A673 (cell line): Measurements from ENCODE around the gene SRD5A1. TPM values are rescaled to one million over a fixed set of nuclear protein-coding genes. Genes with fewer than 3 reads are reported as not detected.

Experiments used
- BruUV-seq: library from RNA; stranded (reverse); fragments of 400-500 nt; replicated peaks from 2 replicates; lab custom pipeline; 2021; lab: Mats Ljungman, UMichigan
- CTCF ChIA-PET: fragments of 300-600 bp; sonication (Branson Sonifier 250); formaldehyde crosslinking; loops from one replicate; lab custom pipeline; 2022; ENCODE audit warnings: antibody characterized with exemption; lab: Charles Lee
- POLR2A ChIA-PET: fragments of 300-600 bp; sonication (Branson Sonifier 250); formaldehyde crosslinking; loops from one replicate; lab custom pipeline; 2022; ENCODE audit warnings: antibody characterized with exemption; ENCODE audit not compliant: low non-redundant PET; lab: Charles Lee
- DNase-seq: peaks from one replicate; pipeline ENCODE4 v3.0.0-alpha.2; 2015; ENCODE audit warnings: low spot score
- H3K27ac ChIP-seq: fragments of 200-600 bp; sonication (generic); 2 replicates; pipeline ENCODE4 v1.5.1; 2016; ENCODE audit warnings: mixed run types, low read depth, mild to moderate bottlenecking, mixed read lengths, antibody characterized with exemption, low read length; ENCODE audit not compliant: poor library complexity, severe bottlenecking
- H3K27me3 ChIP-seq: fragments of 200-600 bp; sonication (generic); replicated peaks from 2 replicates; pipeline ENCODE4 v1.6.1; 2017; ENCODE audit warnings: mixed run types, low read depth, mild to moderate bottlenecking, mixed read lengths, antibody characterized with exemption, low read length; ENCODE audit not compliant: insufficient read depth, poor library complexity
- H3K36me3 ChIP-seq: fragments of 200-600 bp; sonication (generic); 2 replicates; pipeline ENCODE4 v1.6.1; 2016; ENCODE audit warnings: mixed run types, mild to moderate bottlenecking, mixed read lengths, antibody characterized with exemption, low read length; ENCODE audit not compliant: insufficient read depth, poor library complexity, severe bottlenecking
- H3K4me1 ChIP-seq: fragments of 200-600 bp; sonication (generic); 2 replicates; pipeline ENCODE4 v1.6.1; 2017; ENCODE audit warnings: mixed run types, mild to moderate bottlenecking, mixed read lengths, antibody characterized with exemption, low read length; ENCODE audit not compliant: insufficient read depth, poor library complexity, severe bottlenecking
- H3K4me3 ChIP-seq: fragments of 200-600 bp; sonication (generic); 2 replicates; pipeline ENCODE4 v1.5.1; 2016; ENCODE audit warnings: low read depth, mixed run types, mild to moderate bottlenecking, mixed read lengths, low read length; ENCODE audit not compliant: poor library complexity, severe bottlenecking
- H3K9me3 ChIP-seq: fragments of 200-600 bp; sonication (generic); 2 replicates; pipeline ENCODE4 v1.6.1; 2016; ENCODE audit warnings: mixed run types, low read depth, mild to moderate bottlenecking, mixed read lengths, antibody characterized with exemption, low read length; ENCODE audit not compliant: poor library complexity, severe bottlenecking
- EZH2 ChIP-seq: fragments of 200-600 bp; sonication (generic); IDR thresholded peaks from 2 replicates; pipeline ENCODE4 v1.6.1; 2017; ENCODE audit warnings: borderline replicate concordance, low read depth, mild to moderate bottlenecking, mixed read lengths, antibody characterized with exemption, low read length; ENCODE audit not compliant: poor library complexity, severe bottlenecking
- intact Hi-C: fragments of 100-400 bp; cut with micrococcal nuclease; formaldehyde crosslinking; loops from one replicate; pipeline ENCODE4 v1.10.0; 2022; ENCODE audit not compliant: unreplicated experiment
- total RNA-seq: library from RNA; stranded (reverse); gene quantifications from 2 replicates; pipeline ENCODE4 v1.2.3, GENCODE V29; 2021
- TF ChIP-seq, protein P1 (sequence below): fragments of 300-800, 200-600 bp; sonication (generic); conservative IDR thresholded peaks from 2 replicates; pipeline ENCODE4 v1.5.1; 2017; ENCODE audit warnings: low read depth, mild to moderate bottlenecking, antibody characterized with exemption, low read length, moderate library complexity, mixed read lengths

SRD5A1 gene
- total RNA-seq, 1 experiment from 2014 or later, result 32.0 TPM

- POLR2A ChIA-PET, result no interaction called here
- TF ChIP-seq, protein P1, sequence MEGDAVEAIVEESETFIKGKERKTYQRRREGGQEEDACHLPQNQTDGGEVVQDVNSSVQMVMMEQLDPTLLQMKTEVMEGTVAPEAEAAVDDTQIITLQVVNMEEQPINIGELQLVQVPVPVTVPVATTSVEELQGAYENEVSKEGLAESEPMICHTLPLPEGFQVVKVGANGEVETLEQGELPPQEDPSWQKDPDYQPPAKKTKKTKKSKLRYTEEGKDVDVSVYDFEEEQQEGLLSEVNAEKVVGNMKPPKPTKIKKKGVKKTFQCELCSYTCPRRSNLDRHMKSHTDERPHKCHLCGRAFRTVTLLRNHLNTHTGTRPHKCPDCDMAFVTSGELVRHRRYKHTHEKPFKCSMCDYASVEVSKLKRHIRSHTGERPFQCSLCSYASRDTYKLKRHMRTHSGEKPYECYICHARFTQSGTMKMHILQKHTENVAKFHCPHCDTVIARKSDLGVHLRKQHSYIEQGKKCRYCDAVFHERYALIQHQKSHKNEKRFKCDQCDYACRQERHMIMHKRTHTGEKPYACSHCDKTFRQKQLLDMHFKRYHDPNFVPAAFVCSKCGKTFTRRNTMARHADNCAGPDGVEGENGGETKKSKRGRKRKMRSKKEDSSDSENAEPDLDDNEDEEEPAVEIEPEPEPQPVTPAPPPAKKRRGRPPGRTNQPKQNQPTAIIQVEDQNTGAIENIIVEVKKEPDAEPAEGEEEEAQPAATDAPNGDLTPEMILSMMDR, result no peak
- TF ChIP-seq EZH2, result no peak
- no peak overlapping the region for H3K4me3 ChIP-seq
- no peak overlapping the region for H3K27ac ChIP-seq
- no TSS peak for BruUV-seq
- intact Hi-C loops, result no loop called here
- peaks cover 10% of the 10 kb centered on the region for H3K36me3 ChIP-seq
- H3K9me3 ChIP-seq, result no peaks in the 10 kb centered on the region
- no peak for DNase-seq
- H3K4me1 ChIP-seq, result no peaks in the 10 kb centered on the region
- H3K27me3 ChIP-seq, result no peaks in the 10 kb centered on the region
- CTCF ChIA-PET, result no interaction called here
These were observed 22.2 kb downstream of the SRD5A1 start for GRCh38 chr5:6655432-6655831.

- Histone ChIP-seq H3K4me1 (no peaks in the 10 kb centered on the region), H3K9me3 (no peaks in the 10 kb centered on the region), H3K27me3 (no peaks in the 10 kb centered on the region), H3K4me3 (no peak overlapping the region), H3K27ac (no peak overlapping the region), H3K36me3 (peaks cover 10% of the 10 kb centered on the region)
- TF ChIP-seq EZH2, result no peak
- TF ChIP-seq, protein P1, result no peak
- ChIA-PET POLR2A (no interaction called here), CTCF (no interaction called here)
- BruUV-seq, result no TSS peak
- no peak for DNase-seq
- intact Hi-C loops, result no loop called here
These were observed 23.4 kb downstream of the SRD5A1 start for GRCh38 chr5:6656680-6657079.

DNA sequence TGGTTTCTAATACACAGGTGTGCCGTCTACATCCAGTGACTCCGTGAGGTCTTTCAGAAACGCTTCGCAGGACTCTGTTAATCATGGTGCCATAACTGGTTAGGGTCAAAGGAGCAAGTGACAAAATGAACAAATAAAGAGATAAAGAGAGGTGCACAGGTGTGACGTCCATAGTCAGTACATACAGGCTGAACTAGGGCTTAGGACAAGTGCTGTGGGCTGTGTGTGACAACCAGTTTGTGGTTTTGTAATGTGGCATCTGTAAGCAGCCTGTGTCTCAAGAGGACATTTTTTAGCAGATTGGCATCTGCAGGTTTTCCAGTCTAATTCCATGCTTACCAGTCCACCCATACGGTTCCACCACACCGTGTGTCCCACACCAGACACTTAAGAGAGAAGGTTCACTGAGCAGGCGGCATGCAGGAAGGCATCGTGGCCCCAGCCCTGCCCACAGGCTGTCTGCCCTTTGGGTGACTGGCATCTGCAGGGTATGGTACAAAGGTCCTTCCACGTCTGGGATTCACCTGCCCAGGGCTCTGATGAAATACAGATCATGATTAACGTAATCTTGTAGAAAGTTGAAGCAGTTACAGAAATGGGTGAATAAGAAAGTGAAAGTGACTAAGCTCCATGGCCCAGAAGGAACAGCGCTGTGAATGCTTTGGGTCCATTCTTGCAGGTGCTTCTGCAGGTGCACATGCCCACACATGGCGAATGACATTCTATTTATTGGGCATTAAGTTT lies 26.9 kb downstream of the SRD5A1 start:
- TF ChIP-seq, protein P1, result no peak
- TF ChIP-seq EZH2, result no peak
- no peak for DNase-seq
- no TSS peak for BruUV-seq
- no peaks in the 10 kb centered on the region for H3K4me1 ChIP-seq
- H3K27ac ChIP-seq, result no peak overlapping the region
- ChIA-PET POLR2A (no interaction called here), CTCF (no interaction called here)
- intact Hi-C loops, result no loop called here
- H3K4me3 ChIP-seq, result no peak overlapping the region
- H3K9me3 ChIP-seq, result no peaks in the 10 kb centered on the region
- H3K27me3 ChIP-seq, result no peaks in the 10 kb centered on the region
- H3K36me3 ChIP-seq, result peaks cover 10% of the 10 kb centered on the region
